GM10266 (cell line): ENCODE data around the gene KRT77.

Experiments used
- DNase-seq: peaks from one replicate; pipeline ENCODE4 v3.0.0; 2012; ENCODE audit errors: extremely low spot score
- TF ChIP-seq, protein P1 (sequence below): IDR thresholded peaks from 2 replicates; pipeline ENCODE4 v1.5.1; 2012; ENCODE audit warnings: mild to moderate bottlenecking, low read depth; ENCODE audit not compliant: control insufficient read depth, insufficient read depth; ENCODE audit errors: missing control alignments

The KRT77 gene

DNA sequence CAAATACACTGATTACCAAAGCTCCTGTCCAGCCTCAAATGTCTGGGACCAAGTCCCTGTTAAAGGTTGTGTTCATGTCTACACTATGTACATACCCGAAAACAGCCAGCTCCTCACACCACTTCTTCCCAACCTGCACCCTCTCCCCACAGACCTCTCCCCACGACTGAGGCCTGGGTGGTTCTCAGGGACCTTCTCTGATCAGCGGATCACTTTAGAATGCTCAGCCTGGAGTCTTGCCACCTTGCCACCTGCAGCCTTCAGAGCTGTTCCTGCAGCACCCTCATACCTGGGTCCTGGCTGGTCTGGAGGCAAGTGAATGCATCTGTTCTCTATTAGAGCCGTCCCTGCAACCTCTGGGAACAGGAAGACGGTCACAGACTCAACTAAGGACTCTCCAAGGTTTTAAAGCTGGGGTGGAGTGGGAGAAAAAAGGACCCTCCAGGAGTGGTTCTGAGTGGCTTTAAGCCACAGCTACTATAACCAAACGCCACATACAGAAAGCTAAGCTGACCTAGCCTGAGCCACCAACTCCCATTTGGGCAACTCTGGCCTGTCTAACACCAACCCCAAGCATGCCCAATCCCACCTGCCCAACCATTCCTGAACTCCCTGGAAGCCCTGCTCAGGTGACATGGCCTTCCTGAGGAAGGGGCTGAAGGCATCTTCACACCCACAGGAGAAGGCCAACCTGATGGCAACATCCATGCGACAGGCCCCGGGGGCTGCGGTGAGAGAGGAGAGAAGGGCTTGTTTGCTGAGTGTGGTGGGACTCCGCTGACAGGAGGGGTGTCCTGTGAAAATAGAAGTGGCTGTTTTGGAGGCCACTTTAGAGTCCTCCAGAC is 59.9 kb downstream of the KRT77 start:
- DNase-seq: no peak
- TF ChIP-seq, protein P1, sequence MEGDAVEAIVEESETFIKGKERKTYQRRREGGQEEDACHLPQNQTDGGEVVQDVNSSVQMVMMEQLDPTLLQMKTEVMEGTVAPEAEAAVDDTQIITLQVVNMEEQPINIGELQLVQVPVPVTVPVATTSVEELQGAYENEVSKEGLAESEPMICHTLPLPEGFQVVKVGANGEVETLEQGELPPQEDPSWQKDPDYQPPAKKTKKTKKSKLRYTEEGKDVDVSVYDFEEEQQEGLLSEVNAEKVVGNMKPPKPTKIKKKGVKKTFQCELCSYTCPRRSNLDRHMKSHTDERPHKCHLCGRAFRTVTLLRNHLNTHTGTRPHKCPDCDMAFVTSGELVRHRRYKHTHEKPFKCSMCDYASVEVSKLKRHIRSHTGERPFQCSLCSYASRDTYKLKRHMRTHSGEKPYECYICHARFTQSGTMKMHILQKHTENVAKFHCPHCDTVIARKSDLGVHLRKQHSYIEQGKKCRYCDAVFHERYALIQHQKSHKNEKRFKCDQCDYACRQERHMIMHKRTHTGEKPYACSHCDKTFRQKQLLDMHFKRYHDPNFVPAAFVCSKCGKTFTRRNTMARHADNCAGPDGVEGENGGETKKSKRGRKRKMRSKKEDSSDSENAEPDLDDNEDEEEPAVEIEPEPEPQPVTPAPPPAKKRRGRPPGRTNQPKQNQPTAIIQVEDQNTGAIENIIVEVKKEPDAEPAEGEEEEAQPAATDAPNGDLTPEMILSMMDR: no peak

DNA sequence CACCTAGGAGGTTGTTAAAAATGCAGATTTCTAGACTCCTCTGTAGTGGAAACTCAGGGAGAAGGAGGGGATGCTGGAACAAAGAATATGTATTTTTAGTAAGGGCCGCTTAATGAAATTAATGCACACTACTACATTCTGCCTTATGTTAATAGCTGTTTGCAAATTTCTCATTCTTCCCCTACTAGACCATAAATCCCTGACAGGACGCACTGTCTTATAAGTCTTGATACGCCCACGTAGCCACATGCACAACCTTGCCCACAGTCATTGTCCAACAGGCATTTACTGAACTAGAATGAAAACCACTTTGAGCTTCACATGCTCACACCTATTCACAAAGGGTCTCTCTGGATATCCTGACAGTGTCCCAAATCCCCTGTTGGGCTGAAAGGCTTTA is 61.9 kb downstream of the KRT77 start:
- DNase-seq: no peak
- TF ChIP-seq, protein P1: no peak
